ENCODE measurements around the gene PKD2L1. TPM values are rescaled to one million over a fixed set of nuclear protein-coding genes. Genes with fewer than 3 reads are reported as not detected.

Gene PKD2L1
- total RNA-seq, 1 experiment from 2014 or later = not detected

DNA sequence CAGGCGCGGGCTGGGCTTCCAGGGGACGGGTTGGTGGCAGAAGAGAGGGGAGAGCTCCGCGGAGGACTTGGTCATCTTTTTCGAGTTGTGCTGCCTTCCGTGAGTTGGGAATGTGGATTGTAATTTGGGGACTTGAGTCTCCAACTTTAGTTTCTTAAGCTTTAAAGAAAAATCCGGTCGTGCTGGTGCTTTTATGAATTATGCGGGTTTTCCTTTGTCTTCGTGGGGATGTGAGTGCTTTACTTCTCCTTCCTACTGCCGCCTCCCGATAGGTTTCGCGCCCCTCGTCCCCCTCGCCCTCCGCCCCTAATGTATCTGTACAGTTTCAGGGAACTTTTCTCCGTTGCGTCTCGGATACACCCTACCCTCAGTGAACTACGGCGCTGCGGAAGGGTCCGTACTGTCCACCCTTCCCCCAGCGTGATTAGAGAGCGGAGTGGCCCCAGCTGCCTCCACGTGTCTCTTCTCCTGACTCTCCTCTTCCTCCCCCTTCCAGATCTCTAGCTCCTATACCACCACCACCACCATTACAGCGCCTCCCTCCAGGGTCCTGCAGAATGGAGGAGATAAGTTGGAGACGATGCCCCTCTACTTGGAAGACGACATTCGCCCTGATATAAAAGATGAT is 17.7 kb upstream of the PKD2L1 start:
- Histone ChIP-seq H3K36me3 (peaks cover 19% of the 10 kb centered on the region), H3K4me1 (replicated peaks) (peaks cover 9% of the 10 kb centered on the region), H3K4me3 (peak overlapping the region; percentile 50), H3K27me3 (replicated peaks) (peaks cover 4% of the 10 kb centered on the region; the same call in 1 of the 2 replicates), H3K9me3 (replicated peaks) (no peaks in the 10 kb centered on the region), H3K27ac (no peak overlapping the region)
- DNase-seq (ENCODE audit: low read depth in 1 of 2, low spot score in 2 of 2) = no peak

DNA sequence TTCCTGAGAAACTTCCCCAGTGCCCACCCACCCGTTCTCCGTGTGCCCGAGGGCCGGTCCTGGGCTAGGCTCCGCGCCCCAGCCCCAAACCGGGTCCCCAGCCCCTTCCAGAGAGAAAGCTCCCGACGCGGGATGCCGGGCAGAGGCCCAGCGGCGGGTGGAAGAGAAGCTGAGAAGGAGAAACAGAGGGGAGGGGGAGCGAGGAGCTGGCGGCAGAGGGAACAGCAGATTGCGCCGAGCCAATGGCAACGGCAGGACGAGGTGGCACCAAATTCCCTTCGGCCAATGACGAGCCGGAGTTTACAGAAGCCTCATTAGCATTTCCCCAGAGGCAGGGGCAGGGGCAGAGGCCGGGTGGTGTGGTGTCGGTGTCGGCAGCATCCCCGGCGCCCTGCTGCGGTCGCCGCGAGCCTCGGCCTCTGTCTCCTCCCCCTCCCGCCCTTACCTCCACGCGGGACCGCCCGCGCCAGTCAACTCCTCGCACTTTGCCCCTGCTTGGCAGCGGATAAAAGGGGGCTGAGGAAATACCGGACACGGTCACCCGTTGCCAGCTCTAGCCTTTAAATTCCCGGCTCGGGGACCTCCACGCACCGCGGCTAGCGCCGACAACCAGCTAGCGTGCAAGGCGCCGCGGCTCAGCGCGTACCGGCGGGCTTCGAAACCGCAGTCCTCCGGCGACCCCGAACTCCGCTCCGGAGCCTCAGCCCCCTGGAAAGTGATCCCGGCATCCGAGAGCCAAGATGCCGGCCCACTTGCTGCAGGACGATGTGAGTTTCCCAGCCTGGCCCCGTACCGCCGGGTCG is 16.9 kb upstream of the PKD2L1 start, which contains the start of gene SCD:
SCD (plus strand) TSS at position 469 of the 803 bp plus-strand sequence; CDS start at position 741, 272 bp downstream.
- H3K9me3 ChIP-seq (replicated peaks) = no peaks in the 10 kb centered on the region

GRCh38 chr10:100346351-100346764 is 16.3 kb upstream of the PKD2L1 start:
- Histone ChIP-seq H3K4me1 (replicated peaks) (peaks cover 21% of the 10 kb centered on the region), H3K27ac (no peak overlapping the region), H3K4me3 (peak overlapping the region; percentile 50), H3K9me3 (replicated peaks) (no peaks in the 10 kb centered on the region), H3K36me3 (peaks cover 14% of the 10 kb centered on the region), H3K27me3 (replicated peaks) (peaks cover 4% of the 10 kb centered on the region; the same call in 1 of the 2 replicates)
- DNase-seq (ENCODE audit: low read depth in 1 of 2, low spot score in 2 of 2) = peak; percentile 52 to 69

More for the DNA sequence above, 16.9 kb upstream of the PKD2L1 start, which contains the start of gene SCD:
- no peak within 1 kb of the TSS for H3K27ac ChIP-seq
- peak within 1 kb of the TSS; percentile 50 for H3K4me3 ChIP-seq
- peak; percentile 76 to 86 for DNase-seq (ENCODE audit: low read depth in 1 of 2, low spot score in 2 of 2)
- peaks cover 15% of the 10 kb centered on the region for H3K4me1 ChIP-seq (replicated peaks)
- H3K27me3 ChIP-seq (replicated peaks) = peaks cover 4% of the 10 kb centered on the region; the same call in 1 of the 2 replicates
- peaks cover 16% of the 10 kb centered on the region for H3K36me3 ChIP-seq

DNA sequence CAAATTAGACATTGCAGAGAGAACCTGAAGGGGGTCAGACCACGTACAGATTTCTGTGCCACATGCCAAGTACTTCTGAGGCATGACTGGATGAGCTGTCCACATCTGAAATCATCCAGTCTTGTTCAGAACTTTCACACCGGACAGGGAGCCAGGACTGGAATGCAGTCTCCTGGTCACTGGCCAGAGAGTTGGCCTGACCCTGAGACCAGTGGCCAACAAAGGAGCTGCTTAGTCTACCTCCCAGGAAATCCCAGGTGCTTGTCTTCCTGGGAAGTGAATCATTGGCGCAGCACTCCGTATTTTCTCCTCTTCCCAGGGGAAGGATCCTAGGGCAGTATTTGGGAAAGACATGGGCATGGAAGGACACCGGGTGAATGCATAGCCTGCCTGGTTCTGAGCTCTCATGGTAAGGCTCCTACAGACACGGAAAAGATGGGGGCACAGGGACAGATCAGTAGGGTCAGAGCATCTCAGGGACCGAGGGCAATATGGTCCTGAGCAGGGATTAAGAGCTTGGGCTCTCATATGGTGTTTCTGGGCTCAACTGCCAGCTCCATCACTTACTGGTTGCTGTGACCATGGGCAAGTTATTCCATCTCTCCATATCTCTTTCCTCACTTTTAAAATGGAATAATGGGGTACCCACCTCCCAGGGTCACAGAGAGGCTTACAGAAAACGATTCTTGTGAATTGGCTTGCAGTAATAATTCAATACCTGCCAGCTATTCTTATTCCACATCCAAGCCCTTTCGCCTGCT is 15.7 kb upstream of the PKD2L1 start:
- no peak for DNase-seq (ENCODE audit: low read depth in 1 of 2, low spot score in 2 of 2)
- H3K36me3 ChIP-seq = peaks cover 14% of the 10 kb centered on the region
- H3K4me1 ChIP-seq (replicated peaks) = peaks cover 27% of the 10 kb centered on the region
- no peaks in the 10 kb centered on the region for H3K9me3 ChIP-seq (replicated peaks)
- H3K4me3 ChIP-seq = peak overlapping the region; percentile 50
- H3K27me3 ChIP-seq (replicated peaks) = peaks cover 4% of the 10 kb centered on the region; the same call in 1 of the 2 replicates
- no peak overlapping the region for H3K27ac ChIP-seq

DNA sequence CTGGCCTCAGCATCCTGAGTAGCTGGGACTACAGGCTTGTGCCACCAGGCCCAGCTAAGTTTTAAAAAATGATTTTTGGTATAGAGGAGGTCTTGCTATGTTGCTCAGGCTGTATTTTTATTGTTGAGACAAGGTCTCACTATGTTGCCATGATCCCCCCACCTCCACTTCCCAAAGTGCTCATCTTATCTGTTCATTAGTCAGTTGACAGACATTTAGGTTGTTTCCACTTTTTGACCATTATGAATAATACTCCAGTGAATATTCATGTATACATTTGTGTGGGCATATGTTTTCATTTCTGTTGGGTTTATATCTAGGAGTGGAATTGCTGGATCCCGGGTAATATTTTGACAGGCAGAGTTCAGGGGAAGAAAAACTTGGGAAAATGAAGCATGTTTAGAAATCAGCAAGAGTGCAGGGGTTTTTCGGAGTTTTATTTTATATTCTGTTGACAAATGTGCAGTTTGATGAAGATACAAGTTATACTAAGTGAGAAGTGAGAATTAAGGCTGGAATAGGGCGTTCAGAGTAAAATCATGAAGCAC is 14.3 kb upstream of the PKD2L1 start:
- no peak overlapping the region for H3K27ac ChIP-seq
- peaks cover 4% of the 10 kb centered on the region; the same call in 1 of the 2 replicates for H3K27me3 ChIP-seq (replicated peaks)
- peaks cover 27% of the 10 kb centered on the region for H3K4me1 ChIP-seq (replicated peaks)
- H3K9me3 ChIP-seq (replicated peaks) = no peaks in the 10 kb centered on the region
- H3K4me3 ChIP-seq = no peak overlapping the region
- H3K36me3 ChIP-seq = peaks cover 9% of the 10 kb centered on the region; the same call in 1 of the 2 replicates
- no peak for DNase-seq (ENCODE audit: low read depth in 1 of 2, low spot score in 2 of 2)

- Histone ChIP-seq H3K36me3 (no peaks in the 10 kb centered on the region), H3K27ac (no peak overlapping the region), H3K4me3 (no peak overlapping the region), H3K9me3 (replicated peaks) (no peaks in the 10 kb centered on the region), H3K4me1 (replicated peaks) (peaks cover 23% of the 10 kb centered on the region), H3K27me3 (replicated peaks) (peaks cover 4% of the 10 kb centered on the region; the same call in 1 of the 2 replicates)
- no peak for DNase-seq (ENCODE audit: low read depth in 1 of 2, low spot score in 2 of 2)
Measured at GRCh38 chr10:100342627-100342972, 12.6 kb upstream of the PKD2L1 start.

GRCh38 chr10:100341953-100342626 is 12.1 kb upstream of the PKD2L1 start:
- Histone ChIP-seq H3K4me1 (replicated peaks) (peaks cover 23% of the 10 kb centered on the region), H3K9me3 (replicated peaks) (no peaks in the 10 kb centered on the region), H3K36me3 (no peaks in the 10 kb centered on the region), H3K4me3 (no peak overlapping the region), H3K27me3 (replicated peaks) (0 out of 2 replicates have a peak, but pooled peaks cover 4% of the 10 kb centered on the region), H3K27ac (no peak overlapping the region)
- peak; percentile 62 to 65 for DNase-seq (ENCODE audit: low read depth in 1 of 2, low spot score in 2 of 2)

DNA sequence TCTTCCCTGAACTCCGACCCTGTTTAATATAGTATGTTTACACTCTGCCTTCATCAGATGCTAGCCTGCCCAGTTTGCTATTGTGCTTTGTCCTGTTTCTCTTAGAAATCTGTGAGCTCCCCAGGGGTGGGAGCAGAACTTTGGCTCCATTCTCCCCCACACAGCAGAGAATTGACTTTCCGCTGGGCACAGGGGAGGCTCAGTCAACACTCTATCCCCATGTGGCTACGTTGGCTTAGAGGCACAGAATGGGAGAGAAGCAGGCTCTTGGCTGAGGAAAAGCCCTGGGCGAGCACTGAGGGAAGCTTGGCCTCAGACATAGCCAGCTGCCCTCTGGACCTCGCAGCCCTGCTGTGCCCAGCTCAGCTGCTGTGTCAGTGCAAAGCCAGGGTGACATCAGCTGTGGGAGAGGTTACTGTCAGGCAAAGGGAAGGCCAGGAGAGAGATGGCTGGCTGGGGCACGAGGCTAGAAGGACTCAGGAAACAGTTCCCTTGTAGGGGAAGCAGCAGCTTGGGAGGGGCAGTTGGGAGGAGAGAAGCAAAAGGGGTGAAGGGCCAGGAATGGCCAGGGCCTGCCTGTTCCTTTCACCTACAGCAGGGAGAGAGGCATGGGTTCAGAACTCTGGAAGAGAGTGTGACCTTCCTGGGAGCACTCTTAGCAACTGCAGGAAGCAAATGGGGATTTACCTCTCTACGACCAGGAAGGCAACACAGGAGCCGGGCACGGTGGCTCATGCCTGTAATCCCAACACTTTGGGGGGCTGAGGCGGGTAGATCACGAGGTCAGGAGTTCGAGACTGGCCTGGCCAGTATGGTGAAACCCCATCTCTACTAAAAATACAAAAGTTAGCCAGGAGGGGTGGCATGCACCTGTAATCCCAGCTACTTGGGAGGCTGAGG is 11.2 kb upstream of the PKD2L1 start:
- H3K4me3 ChIP-seq = no peak overlapping the region
- H3K27me3 ChIP-seq (replicated peaks) = 0 out of 2 replicates have a peak, but pooled peaks cover 3% of the 10 kb centered on the region
- no peak for DNase-seq (ENCODE audit: low read depth in 1 of 2, low spot score in 2 of 2)
- H3K27ac ChIP-seq = no peak overlapping the region
- no peaks in the 10 kb centered on the region for H3K9me3 ChIP-seq (replicated peaks)
- H3K36me3 ChIP-seq = no peaks in the 10 kb centered on the region
- peaks cover 20% of the 10 kb centered on the region for H3K4me1 ChIP-seq (replicated peaks)

DNA sequence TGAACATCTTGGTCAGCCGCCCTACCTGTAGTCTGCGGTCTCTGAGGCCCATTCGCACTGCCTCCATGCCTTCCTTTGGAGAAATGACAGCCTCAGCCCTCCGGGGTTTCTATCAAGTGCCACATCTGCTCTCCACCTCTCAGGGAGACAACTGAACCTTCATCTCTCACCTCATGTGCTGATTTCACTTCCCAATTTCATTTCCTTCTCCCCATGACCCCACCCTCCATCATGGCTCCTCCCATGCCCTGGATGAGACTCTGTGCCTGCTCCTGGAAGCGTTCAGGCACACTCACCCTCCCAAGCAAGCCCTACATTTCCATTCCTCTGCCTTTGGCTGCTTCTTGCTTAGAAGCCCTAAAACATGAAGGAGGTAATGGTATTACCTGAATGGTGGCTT is 9.2 kb upstream of the PKD2L1 start:
- no peaks in the 10 kb centered on the region for H3K9me3 ChIP-seq (replicated peaks)
- H3K36me3 ChIP-seq = no peaks in the 10 kb centered on the region
- H3K4me3 ChIP-seq = no peak overlapping the region
- peaks cover 18% of the 10 kb centered on the region for H3K4me1 ChIP-seq (replicated peaks)
- no peak for DNase-seq (ENCODE audit: low read depth in 1 of 2, low spot score in 2 of 2)
- no peak overlapping the region for H3K27ac ChIP-seq
- peaks cover 13% of the 10 kb centered on the region; the same call in 1 of the 2 replicates for H3K27me3 ChIP-seq (replicated peaks)

DNA sequence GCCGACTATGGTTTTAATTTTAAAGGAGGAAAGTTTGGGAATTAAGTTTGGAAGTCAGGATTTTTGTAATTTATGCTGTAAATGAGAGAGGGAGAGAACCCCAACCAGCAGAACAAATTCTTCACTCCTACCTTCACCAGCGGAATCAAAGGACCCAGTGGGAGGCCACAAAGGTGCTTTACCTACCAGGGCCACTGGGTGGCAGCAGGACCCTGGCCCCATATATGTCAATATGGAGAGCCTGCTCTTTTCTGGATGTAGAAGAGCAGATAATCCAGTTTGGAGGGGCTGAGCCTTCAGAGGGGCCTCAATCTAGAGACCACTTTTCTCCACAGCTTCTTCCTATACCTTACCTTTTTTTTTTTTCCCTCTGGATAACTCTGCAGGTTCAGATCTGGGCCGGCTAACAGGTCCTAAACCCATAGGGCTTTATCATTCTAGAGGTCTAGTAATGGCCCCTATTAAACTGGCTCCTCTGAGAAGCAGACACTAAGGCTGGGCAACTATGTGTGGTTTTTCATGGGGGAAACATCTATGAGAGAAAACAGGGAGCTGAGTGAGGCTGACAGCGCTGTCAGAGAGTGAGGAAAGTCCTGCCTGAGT is 8.5 kb upstream of the PKD2L1 start:
- Histone ChIP-seq H3K9me3 (replicated peaks) (no peaks in the 10 kb centered on the region), H3K4me3 (no peak overlapping the region), H3K27ac (no peak overlapping the region), H3K4me1 (replicated peaks) (peaks cover 18% of the 10 kb centered on the region), H3K27me3 (replicated peaks) (peaks cover 19% of the 10 kb centered on the region; the same call in 1 of the 2 replicates), H3K36me3 (no peaks in the 10 kb centered on the region)
- peak; percentile 59 to 70 for DNase-seq (ENCODE audit: low read depth in 1 of 2, low spot score in 2 of 2)

GRCh38 chr10:100334762-100335161 is 4.7 kb upstream of the PKD2L1 start:
- no peak for DNase-seq (ENCODE audit: low read depth in 1 of 2, low spot score in 2 of 2)
- H3K4me1 ChIP-seq (replicated peaks) = no peaks in the 10 kb centered on the region
- H3K9me3 ChIP-seq (replicated peaks) = no peaks in the 10 kb centered on the region
- H3K36me3 ChIP-seq = no peaks in the 10 kb centered on the region
- H3K4me3 ChIP-seq = no peak overlapping the region
- peaks cover 45% of the 10 kb centered on the region for H3K27me3 ChIP-seq (replicated peaks)
- H3K27ac ChIP-seq = no peak overlapping the region
